Measurements from ENCODE around the gene KDM3A. TPM values are rescaled to one million over a fixed set of nuclear protein-coding genes. Genes with fewer than 3 reads are reported as not detected.
A peak's percentile ranks its signal among the peaks of the same experiment; 100 is the strongest.

The KDM3A gene
- polyA plus RNA-seq (ENCODE audit: insufficient read length): 70.1 TPM
- long read RNA-seq, donor 1, partial matches to known transcripts: 10 of 10 reads
- long read RNA-seq, donor 1, other reads (novel, unspliced or antisense): 0 of 10 reads
- long read RNA-seq, donor 2, full-length matches to known transcripts: 4 of 13 reads
- long read RNA-seq, donor 2, partial matches to known transcripts: 9 of 13 reads
- long read RNA-seq, donor 2, other reads (novel, unspliced or antisense): 0 of 13 reads
- long read RNA-seq, donor 3, full-length matches to known transcripts: 1 of 92 reads
- long read RNA-seq, donor 3, partial matches to known transcripts: 91 of 92 reads
- long read RNA-seq, donor 3, other reads (novel, unspliced or antisense): 0 of 92 reads
- long read RNA-seq, donor 4: 0 reads
- long read RNA-seq, donor 5, full-length matches to known transcripts: 5 of 203 reads
- long read RNA-seq, donor 5, partial matches to known transcripts: 188 of 203 reads
- long read RNA-seq, donor 5, other reads (novel, unspliced or antisense): 10 of 203 reads
- long read RNA-seq, donor 6, partial matches to known transcripts: 5 of 6 reads
- long read RNA-seq, donor 6, other reads (novel, unspliced or antisense): 0 of 6 reads
- long read RNA-seq, donor 7, full-length matches to known transcripts: 6 of 220 reads
- long read RNA-seq, donor 7, partial matches to known transcripts: 194 of 220 reads
- long read RNA-seq, donor 7, other reads (novel, unspliced or antisense): 20 of 220 reads
- long read RNA-seq, donor 8, full-length matches to known transcripts: 1 of 1 reads
- long read RNA-seq, donor 8, partial matches to known transcripts: 0 of 1 reads
- long read RNA-seq, donor 8, other reads (novel, unspliced or antisense): 0 of 1 reads

- DNase-seq: peak; percentile 100
Observed at GRCh38 chr2:86440631-86441391, at the start of gene KDM3A. KDM3A (plus strand) TSS chr2:86441371; CDS start chr2:86442048, 677 bp downstream.

GRCh38 chr2:86392873-86393518 is 48.2 kb upstream of the KDM3A start:
- DNase-seq: no peak

- no peak for DNase-seq
Observed at GRCh38 chr2:86393521-86394491, 47.4 kb upstream of the KDM3A start.

GRCh38 chr2:86396291-86396785 is 44.8 kb upstream of the KDM3A start:
- DNase-seq: no peak

- DNase-seq: no peak
Observed at GRCh38 chr2:86397986-86398385, 43.2 kb upstream of the KDM3A start.

GRCh38 chr2:86398500-86399474 is 42.4 kb upstream of the KDM3A start:
- no peak for DNase-seq

GRCh38 chr2:86400321-86400720 is 40.9 kb upstream of the KDM3A start:
- DNase-seq: no peak

GRCh38 chr2:86410581-86410980 is 30.6 kb upstream of the KDM3A start:
- DNase-seq: no peak

GRCh38 chr2:86411396-86411795 is 29.8 kb upstream of the KDM3A start:
- no peak for DNase-seq

GRCh38 chr2:86412007-86412406 is 29.2 kb upstream of the KDM3A start:
- DNase-seq: no peak

- peak; percentile 59 for DNase-seq
Observed at GRCh38 chr2:86413296-86414094, 27.7 kb upstream of the KDM3A start.

GRCh38 chr2:86414996-86415395 is 26.2 kb upstream of the KDM3A start:
- DNase-seq: no peak

- no peak for DNase-seq
Observed at GRCh38 chr2:86416146-86416545, 25.0 kb upstream of the KDM3A start.

- no peak for DNase-seq
Observed at GRCh38 chr2:86417961-86418360, 23.2 kb upstream of the KDM3A start.

- DNase-seq: no peak
Observed at GRCh38 chr2:86420913-86421312, 20.3 kb upstream of the KDM3A start.

GRCh38 chr2:86426271-86426670 is 14.9 kb upstream of the KDM3A start:
- DNase-seq: no peak

GRCh38 chr2:86429335-86429734 is 11.8 kb upstream of the KDM3A start:
- DNase-seq: no peak

GRCh38 chr2:86430368-86430767 is 10.8 kb upstream of the KDM3A start:
- no peak for DNase-seq

All from left kidney (tissue), 8 donors.